Kidney (tissue), 14 donors: ENCODE measurements around the gene CYB561A3. TPM values are rescaled to one million over a fixed set of nuclear protein-coding genes. Genes with fewer than 3 reads are reported as not detected.

Experiments used
- DNase-seq, 5 donors: peaks; one replicate each; pipeline ENCODE4 v3.0.0-alpha.2; 2013 to 2020
- FAIRE-seq: peaks from 2 replicates; lab custom pipeline; 2012; peaks lifted over from hg19 to GRCh38; lab: Jason Lieb, UNC
- H3K27ac ChIP-seq, 2 donors: one replicate each; pipeline ENCODE4 v1.7.0; 2013; ENCODE audit warnings: low read depth in 2 of 2, low read length in 2 of 2, inconsistent platforms in 1 of 2
- H3K27me3 ChIP-seq: one replicate; pipeline ENCODE4 v1.7.1; 2013; ENCODE audit warnings: low read length, inconsistent platforms; ENCODE audit not compliant: control insufficient read depth, insufficient read depth
- H3K36me3 ChIP-seq, 3 donors: one replicate each; pipeline versions ENCODE4 v1.7.0 to v1.7.1; 2013; ENCODE audit warnings: low read length in 3 of 3, control low read depth in 1 of 3, inconsistent platforms in 1 of 3; ENCODE audit not compliant: insufficient read depth in 3 of 3, control insufficient read depth in 2 of 3
- H3K4me1 ChIP-seq, 3 donors: one replicate each; pipeline versions ENCODE4 v1.7.0 to v1.7.1; 2013; ENCODE audit warnings: low read length in 3 of 3, inconsistent platforms in 1 of 3, low read depth in 1 of 3; ENCODE audit not compliant: control insufficient read depth in 2 of 3, insufficient read depth in 2 of 3
- H3K4me3 ChIP-seq, 3 donors: one replicate each; pipeline versions ENCODE4 v1.7.0 to v1.8.1; 2013; ENCODE audit warnings: low read length in 3 of 3, control low read depth in 1 of 3, inconsistent platforms in 1 of 3
- H3K9ac ChIP-seq, 3 donors: one replicate each; pipeline versions ENCODE4 v1.7.0 to v1.7.1; 2013; ENCODE audit warnings: low read length in 3 of 3, control low read depth in 1 of 3, inconsistent platforms in 1 of 3
- H3K9me3 ChIP-seq, 3 donors: one replicate each; pipeline versions ENCODE4 v1.7.0 to v1.7.1; 2013; ENCODE audit warnings: low read length in 3 of 3, control low read depth in 1 of 3, inconsistent platforms in 1 of 3; ENCODE audit not compliant: control insufficient read depth in 2 of 3, insufficient read depth in 1 of 3
- CTCF ChIP-seq: IDR thresholded peaks from 3 replicates; pipeline ENCODE4 v1.5.1; 2012; ENCODE audit warnings: mild to moderate bottlenecking, moderate library complexity, borderline replicate concordance; ENCODE audit not compliant: insufficient read depth; ENCODE audit errors: extremely low read depth
- intact Hi-C: fragments of 100-400 bp; cut with DNase I; formaldehyde crosslinking; loops from one replicate; pipeline ENCODE4 v1.11.1; 2022
- polyA plus RNA-seq: library from polyadenylated mRNA; stranded (reverse); fragments of 350-450 nt; fragmentation: Illumina TruSeq; extraction: RNeasy Lipid Tissue Mini Kit (QIAGEN cat#74804); gene quantifications from one replicate; pipeline ENCODE4 v1.2.3, GENCODE V29; 2014; ENCODE audit warnings: low read depth, low replicate concordance; ENCODE audit not compliant: insufficient read depth
- total RNA-seq: library from RNA; stranded (reverse); fragmentation: NEBNext Ultra II Directional; extraction: Animal tissue kit (Norgen Biotek cat#: 25700); gene quantifications from one replicate; pipeline ENCODE4 v1.2.1, GENCODE V29; 2021
- donor health status: control.
- donor health status: control.
- donor health status: control.
- donor health status: control.
- donor health status: control.
- donor health status: DM: yes; HTN: yes; CAD: no.
- donor health status: Normal renal cell carcinoma (clear cell type).

Gene CYB561A3
- total and polyA plus RNA-seq, 2 donors from 2014 or later, result 29.7 to 36.8 TPM

GRCh38 chr11:61362542-61362875, 827 bp upstream of the CYB561A3 start:
- no peak for FAIRE-seq
- Histone ChIP-seq H3K4me1 (peaks cover 0 to 15% (median 5%) of the 10 kb centered on the region in 3 donors), H3K27me3 (no peaks in the 10 kb centered on the region), H3K36me3 (peaks cover 5 to 24% (median 12%) of the 10 kb centered on the region in 3 donors), H3K9me3 (no peaks in the 10 kb centered on the region), H3K27ac (peak overlapping the region; percentile 97 to 99), H3K4me3 (peak overlapping the region; percentile 85 to 96 (median 94)), H3K9ac (peak overlapping the region; percentile 64 to 99 (median 91))
- intact Hi-C loops, result no loop called here
- peak in 2 of 5 donors; percentile 45 to 62 for DNase-seq
- TF ChIP-seq CTCF, result no peak

DNA sequence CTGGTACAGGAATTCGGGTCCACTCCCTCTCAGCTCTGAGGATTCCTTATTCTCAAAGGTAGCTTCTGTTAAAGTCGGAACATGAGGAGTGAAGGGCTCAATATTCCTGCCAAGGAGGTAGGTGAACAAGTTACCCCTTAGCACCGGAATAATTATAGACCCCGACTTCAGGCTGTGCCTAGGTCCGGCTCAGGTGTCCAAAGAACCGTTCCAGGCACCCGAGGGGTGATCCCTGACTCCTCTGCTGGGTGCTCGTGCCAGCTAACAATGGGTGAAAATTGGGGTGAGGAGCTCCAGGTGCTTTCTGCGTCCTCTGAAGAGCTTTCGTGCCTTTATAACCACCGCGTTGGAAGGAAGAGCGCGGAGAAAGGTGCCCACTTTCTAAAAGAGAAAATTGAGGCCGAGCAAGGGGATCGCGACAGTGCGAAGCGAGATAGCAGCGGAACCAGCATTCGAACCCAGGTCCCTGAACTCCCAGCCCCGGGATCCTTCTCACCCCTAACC, 393 bp downstream of the CYB561A3 start:
- peak overlapping the region; percentile 97 to 99 for H3K27ac ChIP-seq
- FAIRE-seq, result no peak
- peak in 2 of 5 donors; percentile 9 for DNase-seq

DNA sequence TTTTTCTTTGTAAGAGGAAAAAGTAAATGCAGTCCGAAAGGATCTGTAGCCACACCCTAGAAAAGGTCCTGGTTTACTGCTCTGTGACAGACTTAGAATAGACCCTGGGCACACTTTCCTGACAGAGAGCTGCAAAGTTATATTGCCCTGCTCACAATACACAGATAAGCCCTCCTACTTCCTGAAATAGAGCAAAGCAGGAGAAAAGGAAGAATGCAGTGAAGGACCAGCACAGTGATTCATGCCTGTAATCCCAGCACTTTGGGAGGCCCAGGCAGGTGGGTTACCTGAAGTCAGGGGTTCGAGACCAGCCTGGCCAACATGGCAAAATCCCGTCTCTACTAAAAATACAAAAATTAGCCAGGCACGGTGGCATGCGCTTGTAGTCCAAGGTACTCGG, 2.2 kb downstream of the CYB561A3 start:
- no peak for TF ChIP-seq CTCF
- Histone ChIP-seq H3K36me3 (peaks cover 0 to 9% (median 3%) of the 10 kb centered on the region in 3 donors), H3K27ac (no peak overlapping the region), H3K4me1 (peaks cover 0 to 12% (median 0%) of the 10 kb centered on the region in 3 donors), H3K9me3 (no peaks in the 10 kb centered on the region), H3K27me3 (no peaks in the 10 kb centered on the region), H3K4me3 (no peak overlapping the region), H3K9ac (no peak overlapping the region)
- DNase-seq (no peak), FAIRE-seq (no peak)
- intact Hi-C loops, result no loop called here

More for the DNA sequence above, 393 bp downstream of the CYB561A3 start:
- Histone ChIP-seq H3K9me3 (no peaks in the 10 kb centered on the region), H3K36me3 (peaks cover 3 to 16% (median 6%) of the 10 kb centered on the region in 3 donors), H3K9ac (peak overlapping the region; percentile 51 to 99 (median 82)), H3K4me1 (peaks cover 0 to 12% (median 0%) of the 10 kb centered on the region in 3 donors), H3K27me3 (no peaks in the 10 kb centered on the region), H3K4me3 (peak overlapping the region; percentile 85 to 96 (median 94))
- intact Hi-C loops, result no loop called here
- no peak for TF ChIP-seq CTCF

DNA sequence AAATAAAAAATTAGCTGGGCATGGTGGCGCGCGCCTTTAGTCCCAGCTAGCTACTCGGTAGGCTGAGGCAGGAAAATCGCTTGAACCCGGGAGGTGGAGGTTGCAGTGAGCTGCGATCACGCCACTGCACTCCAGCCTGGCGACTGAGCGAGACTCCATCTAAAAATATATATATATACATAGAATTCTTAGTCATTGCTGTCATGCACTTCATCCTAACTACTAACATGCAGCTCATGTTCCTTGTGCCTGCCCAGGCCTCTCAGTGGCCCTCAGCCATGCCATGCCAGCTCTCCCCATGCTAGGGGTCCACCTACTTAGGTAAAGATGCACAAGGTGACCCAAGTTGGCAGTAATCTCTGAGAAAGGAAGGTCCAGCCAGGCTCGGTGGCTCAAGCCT, 3.1 kb downstream of the CYB561A3 start:
- Histone ChIP-seq H3K9ac (no peak overlapping the region), H3K9me3 (no peaks in the 10 kb centered on the region), H3K36me3 (peaks cover 0 to 3% (median 3%) of the 10 kb centered on the region in 3 donors), H3K27me3 (no peaks in the 10 kb centered on the region), H3K4me1 (peaks cover 0 to 12% (median 0%) of the 10 kb centered on the region in 3 donors), H3K4me3 (no peak overlapping the region), H3K27ac (no peak overlapping the region)
- no peak for DNase-seq
- intact Hi-C loops, result no loop called here
- TF ChIP-seq CTCF, result no peak
- no peak for FAIRE-seq
